Activated CD8-positive, alpha-beta T cell treated with anti-CD3 and anti-CD28 coated beads, Interleukin-2, amount 10 ng/mL, durations not matched to agents 7 days and 5 days (primary cell): ENCODE data around the gene SLC5A3. TPM values are rescaled to one million over a fixed set of nuclear protein-coding genes. Genes with fewer than 3 reads are reported as not detected.

Source experiments
- ATAC-seq: fragments of 150-1000 bp; cut with Tn5 transposase; one replicate; pipeline ENCODE4 v1.10.0; 2021; ENCODE audit warnings: moderate library complexity
- CTCF ChIA-PET: fragments of 350-600 bp; sonication (Branson Sonifier 250); formaldehyde crosslinking; loops from one replicate; lab custom pipeline; 2021; ENCODE audit warnings: antibody characterized with exemption; lab: Charles Lee
- POLR2A ChIA-PET: fragments of 350-600 bp; sonication (Branson Sonifier 250); formaldehyde crosslinking; loops from one replicate; lab custom pipeline; 2021; ENCODE audit warnings: antibody characterized with exemption; lab: Charles Lee
- DNase-seq: peaks from one replicate; pipeline ENCODE4 v3.0.0-alpha.2; 2020
- H3K27ac Mint-ChIP-seq: one replicate; pipeline ENCODE4 v1.8.0; 2021; ENCODE audit warnings: mild to moderate bottlenecking, mixed read lengths
- H3K27me3 Mint-ChIP-seq: one replicate; pipeline ENCODE4 v1.8.0; 2021; ENCODE audit warnings: low read depth, mixed read lengths
- H3K36me3 Mint-ChIP-seq: one replicate; pipeline ENCODE4 v1.8.0; 2021; ENCODE audit warnings: low read depth, mixed read lengths
- H3K4me1 Mint-ChIP-seq: one replicate; pipeline ENCODE4 v1.8.0; 2021; ENCODE audit warnings: low read depth, mixed read lengths
- H3K4me3 Mint-ChIP-seq: one replicate; pipeline ENCODE4 v1.8.0; 2021; ENCODE audit warnings: mild to moderate bottlenecking, mixed read lengths
- H3K9me3 Mint-ChIP-seq: one replicate; pipeline ENCODE4 v1.8.0; 2022; ENCODE audit warnings: mixed read lengths; ENCODE audit not compliant: insufficient read depth
- total RNA-seq, 2 experiments: library from RNA; stranded (reverse); gene quantifications; one replicate each; pipeline ENCODE4 v1.2.3, GENCODE V29; 2021

SLC5A3 gene
- total RNA-seq, 2 experiments from 2014 or later, result 22.4 to 24.2 TPM

DNA sequence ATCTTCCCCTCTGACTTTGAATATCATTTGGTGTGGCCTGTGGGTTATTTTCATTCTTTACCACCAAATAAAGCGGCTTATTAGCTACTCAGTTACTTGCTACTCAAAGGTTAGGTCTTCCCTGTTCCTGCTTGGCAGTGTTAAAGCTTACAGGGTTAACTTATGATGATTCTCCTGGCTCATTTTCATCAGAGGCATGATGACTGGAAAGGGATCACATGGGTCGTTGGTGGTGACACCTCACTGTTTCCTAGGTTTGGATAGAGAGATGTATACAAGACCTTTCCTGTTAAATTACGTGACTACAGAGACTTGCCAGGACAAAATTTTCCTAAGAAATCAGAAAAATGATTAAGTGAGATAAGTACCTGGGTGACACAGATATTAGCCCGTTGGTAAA, 27.4 kb downstream of the SLC5A3 start:
- ChIA-PET CTCF (interaction anchor here (1.2 to 2.7 kb wide), 6 partner anchors 10 to 261 kb away, joined by 3 to 19 read pairs (median 4); no protein-coding TSS in a partner anchor), POLR2A (no interaction called here)
- Mint-ChIP-seq H3K4me1 (peaks cover 41% of the 10 kb centered on the region), H3K27ac (no peak overlapping the region), H3K4me3 (no peak overlapping the region), H3K9me3 (no peaks in the 10 kb centered on the region), H3K27me3 (no peaks in the 10 kb centered on the region), H3K36me3 (peaks cover 92% of the 10 kb centered on the region)
- no peak for DNase-seq
- ATAC-seq, result no peak

DNA sequence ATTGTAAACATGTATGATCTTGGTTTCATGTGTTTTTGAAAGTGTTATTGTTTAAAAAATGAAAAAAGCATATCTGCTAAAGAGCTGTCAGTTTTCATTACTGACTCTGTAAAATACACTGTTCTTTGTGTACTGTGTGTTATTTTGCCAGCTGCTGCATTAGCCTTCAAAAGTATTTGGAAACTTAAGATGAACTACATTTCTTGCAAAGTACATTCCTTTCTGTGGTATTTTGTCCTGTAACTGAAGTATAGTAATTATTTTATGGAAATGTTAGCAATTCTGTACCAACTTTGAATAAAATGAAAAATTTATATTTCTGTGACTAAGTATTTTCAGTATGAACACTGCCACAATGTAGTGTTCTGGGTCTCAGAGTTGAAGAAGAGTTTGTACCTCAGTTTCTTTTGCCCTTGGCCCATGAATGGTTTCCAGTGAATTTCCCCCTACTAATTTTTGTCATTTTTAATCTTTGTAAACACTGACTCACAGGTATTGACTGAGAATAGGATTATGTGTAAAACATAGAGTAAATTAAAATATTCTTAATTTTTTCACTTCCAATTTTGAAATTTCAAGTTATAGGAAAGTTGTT, 32.7 kb downstream of the SLC5A3 start:
- ChIA-PET CTCF (interaction anchor here (0.7 to 4.1 kb wide), 2 partner anchors 13 to 242 kb away, joined by 3 to 22 read pairs; no protein-coding TSS in a partner anchor), POLR2A (no interaction called here)
- H3K4me3 Mint-ChIP-seq, result no peak overlapping the region
- peaks cover 25% of the 10 kb centered on the region for H3K4me1 Mint-ChIP-seq
- no peaks in the 10 kb centered on the region for H3K9me3 Mint-ChIP-seq
- ATAC-seq (no peak), DNase-seq (no peak)
- no peak overlapping the region for H3K27ac Mint-ChIP-seq
- no peaks in the 10 kb centered on the region for H3K27me3 Mint-ChIP-seq
- peaks cover 82% of the 10 kb centered on the region for H3K36me3 Mint-ChIP-seq

DNA sequence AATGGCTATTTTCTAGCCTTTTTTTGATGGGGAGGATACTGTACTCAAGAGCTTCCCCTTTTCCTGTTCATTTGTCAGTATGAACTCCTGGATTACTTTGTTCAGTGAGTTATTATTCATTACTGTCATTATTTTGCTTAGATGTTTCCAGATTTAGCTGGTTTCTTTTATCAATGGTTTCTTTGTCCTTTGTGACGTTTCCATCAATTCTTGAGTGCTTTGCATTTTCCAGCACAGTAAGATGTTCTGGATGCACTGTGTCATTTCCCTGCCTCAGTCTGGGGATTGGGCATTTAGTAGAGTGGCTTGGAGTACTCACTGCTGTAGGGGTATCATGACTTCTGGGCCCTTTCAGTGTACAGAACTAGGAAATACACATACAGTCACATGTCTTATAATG, 34.2 kb downstream of the SLC5A3 start:
- no peak for ATAC-seq
- Mint-ChIP-seq H3K4me3 (no peak overlapping the region), H3K27ac (no peak overlapping the region), H3K4me1 (peaks cover 27% of the 10 kb centered on the region), H3K9me3 (no peaks in the 10 kb centered on the region), H3K36me3 (peaks cover 83% of the 10 kb centered on the region), H3K27me3 (no peaks in the 10 kb centered on the region)
- no peak for DNase-seq
- POLR2A ChIA-PET, result no interaction called here
- CTCF ChIA-PET, result interaction anchor here (1.1 to 3.6 kb wide), 3 partner anchors 13 to 184 kb away, joined by 3 to 18 read pairs (median 5); no protein-coding TSS in a partner anchor

DNA sequence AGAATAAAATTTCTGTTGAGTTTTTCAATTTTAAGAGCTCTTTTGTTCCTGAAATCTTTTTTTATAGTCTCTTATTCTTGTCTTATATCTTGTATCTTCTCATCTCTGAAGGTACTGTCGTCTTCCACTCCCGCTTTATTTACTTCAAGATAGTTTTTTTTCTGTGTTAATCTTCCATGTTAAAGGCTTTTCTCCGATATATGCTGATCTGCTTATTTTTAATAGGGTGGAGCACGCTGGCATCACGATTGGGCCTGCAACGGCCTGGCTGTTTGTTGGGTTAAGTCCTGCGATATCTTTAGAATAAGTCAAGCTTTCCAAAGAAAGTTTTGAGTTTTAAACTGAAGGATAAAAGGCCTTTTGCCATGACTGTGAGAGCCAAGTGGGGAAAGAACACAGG, 35.7 kb downstream of the SLC5A3 start:
- Mint-ChIP-seq H3K4me3 (no peak overlapping the region), H3K27ac (no peak overlapping the region), H3K36me3 (peaks cover 79% of the 10 kb centered on the region), H3K9me3 (no peaks in the 10 kb centered on the region), H3K27me3 (no peaks in the 10 kb centered on the region), H3K4me1 (peaks cover 35% of the 10 kb centered on the region)
- ATAC-seq, result no peak
- CTCF ChIA-PET, result interaction anchor here (1.0 to 3.6 kb wide), 3 partner anchors 16 to 186 kb away, joined by 3 to 18 read pairs (median 3); no protein-coding TSS in a partner anchor
- no peak for DNase-seq
- POLR2A ChIA-PET, result no interaction called here

DNA sequence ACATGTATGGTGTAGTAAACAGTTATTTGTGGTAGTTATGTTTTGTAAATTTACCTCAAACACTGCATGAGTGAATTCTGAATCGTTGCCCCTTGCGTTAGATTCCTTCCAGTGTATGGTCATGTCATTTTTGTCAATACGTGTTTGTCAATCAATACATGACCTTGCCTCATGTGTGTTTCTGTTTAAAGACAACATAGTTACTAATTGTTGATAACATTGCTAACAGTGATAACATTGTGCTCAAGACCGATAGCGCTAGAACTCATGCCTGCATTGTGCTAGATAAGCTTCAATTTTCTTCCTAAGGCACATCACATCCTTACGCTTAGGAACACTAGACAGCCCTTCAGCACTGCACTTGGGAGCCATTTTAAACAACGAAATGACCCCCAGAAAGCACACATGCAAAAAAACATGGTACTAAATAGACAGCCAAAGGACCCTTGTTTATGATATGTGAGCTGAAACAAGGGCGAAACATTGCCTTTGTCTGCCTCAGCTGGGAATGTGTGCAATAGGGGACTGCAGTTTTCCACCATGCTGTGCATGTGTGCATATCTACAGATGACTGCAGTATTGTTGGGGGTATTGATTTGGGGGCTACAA, 37.3 kb downstream of the SLC5A3 start:
- H3K27me3 Mint-ChIP-seq, result no peaks in the 10 kb centered on the region
- DNase-seq (no peak), ATAC-seq (no peak)
- ChIA-PET POLR2A (interaction anchor here (0.6 to 0.8 kb wide), 2 partner anchors 38 to 237 kb away, joined by 4 read pairs; no protein-coding TSS in a partner anchor), CTCF (interaction anchor here (0.9 to 3.6 kb wide), 3 partner anchors 14 to 187 kb away, joined by 3 to 18 read pairs (median 3); no protein-coding TSS in a partner anchor)
- peaks cover 36% of the 10 kb centered on the region for H3K4me1 Mint-ChIP-seq
- H3K9me3 Mint-ChIP-seq, result no peaks in the 10 kb centered on the region
- no peak overlapping the region for H3K4me3 Mint-ChIP-seq
- peaks cover 84% of the 10 kb centered on the region for H3K36me3 Mint-ChIP-seq
- H3K27ac Mint-ChIP-seq, result no peak overlapping the region

DNA sequence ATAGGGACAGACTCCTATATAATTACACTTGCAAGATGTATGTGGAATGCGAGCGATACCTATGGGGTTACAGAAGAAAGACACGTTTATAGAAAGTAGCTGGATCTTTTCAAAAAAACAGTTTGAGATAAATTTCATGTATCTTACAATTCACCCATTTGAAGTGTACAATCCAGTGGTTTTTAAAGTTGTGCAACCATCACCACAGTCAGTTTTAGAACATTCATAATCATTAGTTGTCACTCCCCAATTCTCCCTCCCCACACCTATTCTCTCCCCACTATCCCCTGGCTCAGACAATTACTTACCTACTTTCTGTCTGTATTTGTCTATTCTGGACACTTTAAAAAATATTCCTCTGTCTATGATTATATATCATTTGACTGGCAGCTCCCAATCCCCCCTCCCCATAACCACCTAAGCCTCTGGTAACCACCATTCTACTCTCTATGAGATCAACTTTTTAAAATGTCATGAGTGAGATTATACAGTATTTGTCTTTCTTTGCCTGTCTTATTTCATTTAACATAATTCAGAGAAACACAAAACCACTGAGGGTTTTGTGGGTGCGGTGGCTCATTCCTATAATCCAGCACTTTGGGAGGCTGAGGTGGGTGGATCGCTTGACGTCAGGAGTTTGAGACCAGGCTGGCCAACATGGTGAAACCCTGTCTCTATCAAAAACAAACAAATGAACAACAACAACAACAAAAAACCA, 39.1 kb downstream of the SLC5A3 start:
- DNase-seq (no peak), ATAC-seq (no peak)
- H3K36me3 Mint-ChIP-seq, result peaks cover 81% of the 10 kb centered on the region
- no peak overlapping the region for H3K4me3 Mint-ChIP-seq
- CTCF ChIA-PET, result no interaction called here
- H3K27ac Mint-ChIP-seq, result peak overlapping the region; percentile 51
- no peaks in the 10 kb centered on the region for H3K27me3 Mint-ChIP-seq
- no peaks in the 10 kb centered on the region for H3K9me3 Mint-ChIP-seq
- peaks cover 36% of the 10 kb centered on the region for H3K4me1 Mint-ChIP-seq
- POLR2A ChIA-PET, result no interaction called here

DNA sequence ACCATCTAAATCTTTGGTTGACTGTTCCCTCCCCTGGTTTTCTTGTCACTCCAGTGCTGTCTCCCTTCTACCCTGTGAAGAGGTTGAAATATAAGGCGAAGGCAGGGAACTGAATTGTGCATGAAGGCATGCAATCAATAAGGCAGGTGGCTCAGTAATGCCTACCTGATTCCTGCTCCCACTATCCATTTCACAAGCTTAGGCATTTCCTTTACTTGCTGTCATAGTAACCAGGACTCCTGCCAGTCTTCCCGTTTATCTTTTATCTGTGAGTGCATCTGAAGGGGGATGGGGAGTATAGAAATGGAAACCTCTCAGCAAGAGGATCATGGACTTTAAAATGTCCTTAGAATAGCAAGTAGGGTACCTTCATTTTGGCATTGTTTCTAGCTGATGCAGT, 40.5 kb downstream of the SLC5A3 start:
- ATAC-seq (no peak), DNase-seq (no peak)
- Mint-ChIP-seq H3K4me3 (no peak overlapping the region), H3K27ac (no peak overlapping the region), H3K36me3 (peaks cover 73% of the 10 kb centered on the region), H3K27me3 (no peaks in the 10 kb centered on the region), H3K9me3 (no peaks in the 10 kb centered on the region), H3K4me1 (peaks cover 36% of the 10 kb centered on the region)
- ChIA-PET CTCF (interaction anchor here (1.0 to 1.9 kb wide), 4 partner anchors 16 to 234 kb away, joined by 3 to 9 read pairs (median 4); no protein-coding TSS in a partner anchor), POLR2A (interaction anchor here (0.9 kb wide), 1 partner anchor 19 kb away, joined by 3 read pairs; no protein-coding TSS in a partner anchor)

DNA sequence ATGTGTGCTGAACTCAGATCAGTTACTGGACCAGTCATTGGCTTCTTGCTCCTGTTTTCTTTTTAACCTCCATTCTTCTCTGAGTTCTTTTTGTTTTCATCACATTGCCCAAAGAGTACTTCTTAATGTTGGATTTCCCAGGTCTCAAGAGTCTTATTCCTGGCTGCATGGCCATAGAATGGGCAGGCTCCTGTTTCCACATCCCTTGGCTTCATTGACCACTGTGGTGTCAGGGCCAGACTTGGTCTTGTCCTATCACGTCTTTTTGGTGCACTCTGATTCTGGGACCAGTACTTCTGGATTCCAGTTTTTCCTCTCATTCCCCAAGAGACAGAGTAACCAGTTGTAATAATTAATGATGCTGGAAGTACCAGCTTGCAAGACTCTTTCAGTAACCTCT, 41.8 kb downstream of the SLC5A3 start:
- ChIA-PET POLR2A (no interaction called here), CTCF (interaction anchor here (1.2 to 1.9 kb wide), 2 partner anchors 14 to 191 kb away, joined by 4 to 9 read pairs; no protein-coding TSS in a partner anchor)
- Mint-ChIP-seq H3K27me3 (no peaks in the 10 kb centered on the region), H3K27ac (no peak overlapping the region), H3K4me3 (no peak overlapping the region), H3K4me1 (peaks cover 32% of the 10 kb centered on the region), H3K36me3 (peaks cover 66% of the 10 kb centered on the region), H3K9me3 (no peaks in the 10 kb centered on the region)
- ATAC-seq (no peak), DNase-seq (no peak)

DNA sequence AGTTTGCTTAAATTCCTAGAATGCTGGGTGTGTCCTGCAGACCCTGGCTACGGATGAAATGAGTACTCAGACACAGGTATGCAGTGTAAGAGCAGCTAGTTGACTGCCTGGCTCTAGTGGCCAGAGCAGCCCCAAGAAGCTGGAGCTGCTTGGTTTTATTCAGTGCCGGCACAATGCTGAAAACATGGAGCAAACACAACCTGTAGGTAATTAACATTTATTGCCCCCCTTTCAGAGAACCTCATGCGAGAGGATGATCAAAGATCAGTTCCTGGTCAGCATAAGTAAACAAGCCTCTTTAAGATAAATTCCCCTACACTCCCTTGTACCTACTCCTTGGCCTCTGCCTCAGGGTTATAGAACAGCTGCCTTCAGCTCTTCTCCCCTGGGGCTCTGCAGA, 43.2 kb downstream of the SLC5A3 start:
- Mint-ChIP-seq H3K4me3 (no peak overlapping the region), H3K36me3 (peaks cover 62% of the 10 kb centered on the region), H3K9me3 (no peaks in the 10 kb centered on the region), H3K27me3 (no peaks in the 10 kb centered on the region), H3K4me1 (peaks cover 21% of the 10 kb centered on the region), H3K27ac (no peak overlapping the region)
- ChIA-PET POLR2A (no interaction called here), CTCF (interaction anchor here (1.1 kb wide), 1 partner anchor 231 kb away, joined by 3 read pairs; no protein-coding TSS in a partner anchor)
- ATAC-seq (no peak), DNase-seq (no peak)

DNA sequence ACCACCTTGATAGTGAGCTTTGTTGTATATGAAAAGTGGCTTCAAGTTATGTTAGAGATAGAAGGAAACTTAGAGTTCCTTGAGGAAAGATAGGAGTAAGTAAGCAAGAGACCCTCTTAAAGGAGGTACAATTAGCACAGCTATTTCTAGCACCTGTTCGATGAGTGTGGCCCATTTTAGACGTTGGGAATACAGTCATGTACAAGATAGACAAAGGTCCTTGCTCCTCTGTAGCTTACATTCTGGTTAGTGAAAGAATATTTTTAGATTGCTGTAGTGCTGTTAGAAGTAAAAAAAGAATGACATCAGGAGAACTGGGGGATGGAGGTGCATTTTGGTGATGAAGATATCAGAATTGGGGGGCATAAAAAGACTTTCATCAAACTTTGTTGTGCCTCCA, 47.5 kb downstream of the SLC5A3 start:
- POLR2A ChIA-PET, result interaction anchor here (0.7 kb wide), 1 partner anchor 47 kb away, joined by 3 read pairs; the partner anchor contains the start of genes MRPS6 and SLC5A3
- H3K27me3 Mint-ChIP-seq, result no peaks in the 10 kb centered on the region
- CTCF ChIA-PET, result interaction anchor here (0.7 to 3.6 kb wide), 8 partner anchors 8 to 197 kb away, joined by 3 to 17 read pairs (median 4); no protein-coding TSS in a partner anchor
- no peak overlapping the region for H3K27ac Mint-ChIP-seq
- peaks cover 59% of the 10 kb centered on the region for H3K36me3 Mint-ChIP-seq
- peaks cover 4% of the 10 kb centered on the region for H3K4me1 Mint-ChIP-seq
- DNase-seq (no peak), ATAC-seq (no peak)
- H3K9me3 Mint-ChIP-seq, result no peaks in the 10 kb centered on the region
- H3K4me3 Mint-ChIP-seq, result no peak overlapping the region

DNA sequence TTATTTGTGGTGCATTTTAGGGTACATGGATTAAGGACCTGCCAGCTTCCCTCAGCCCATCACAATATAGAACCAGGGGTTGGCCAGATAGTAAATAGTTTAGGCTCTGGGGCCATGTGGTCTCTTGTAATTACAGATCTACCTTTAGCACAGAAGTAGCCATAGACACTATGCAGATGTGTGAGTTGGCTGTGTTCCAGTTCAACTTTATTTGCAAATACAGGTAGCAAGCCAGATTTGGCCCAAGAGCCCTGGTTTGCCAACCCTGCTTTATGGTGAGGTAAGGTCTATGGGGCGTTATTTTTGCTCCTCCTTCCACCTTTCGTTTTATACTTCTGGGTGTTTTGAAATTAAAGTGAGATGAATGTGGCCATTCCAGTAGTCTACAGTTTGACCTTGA, 48.7 kb downstream of the SLC5A3 start:
- POLR2A ChIA-PET, result no interaction called here
- H3K9me3 Mint-ChIP-seq, result no peaks in the 10 kb centered on the region
- H3K27me3 Mint-ChIP-seq, result no peaks in the 10 kb centered on the region
- no peak overlapping the region for H3K27ac Mint-ChIP-seq
- peaks cover 11% of the 10 kb centered on the region for H3K4me1 Mint-ChIP-seq
- DNase-seq (no peak), ATAC-seq (no peak)
- peaks cover 61% of the 10 kb centered on the region for H3K36me3 Mint-ChIP-seq
- no peak overlapping the region for H3K4me3 Mint-ChIP-seq
- CTCF ChIA-PET, result interaction anchor here (1.1 to 3.6 kb wide), 2 partner anchors 19 to 198 kb away, joined by 3 to 17 read pairs; no protein-coding TSS in a partner anchor
